Measurements from ENCODE around the gene ZNF576. TPM values are rescaled to one million over a fixed set of nuclear protein-coding genes. Genes with fewer than 3 reads are reported as not detected.

Gene ZNF576
- total and polyA plus RNA-seq, 9 of the 15 experiments (the other 6 are each of a cell fraction or from before 2014, with no cell fraction given) = 6.8 to 18.2 (median 12.2) TPM

DNA sequence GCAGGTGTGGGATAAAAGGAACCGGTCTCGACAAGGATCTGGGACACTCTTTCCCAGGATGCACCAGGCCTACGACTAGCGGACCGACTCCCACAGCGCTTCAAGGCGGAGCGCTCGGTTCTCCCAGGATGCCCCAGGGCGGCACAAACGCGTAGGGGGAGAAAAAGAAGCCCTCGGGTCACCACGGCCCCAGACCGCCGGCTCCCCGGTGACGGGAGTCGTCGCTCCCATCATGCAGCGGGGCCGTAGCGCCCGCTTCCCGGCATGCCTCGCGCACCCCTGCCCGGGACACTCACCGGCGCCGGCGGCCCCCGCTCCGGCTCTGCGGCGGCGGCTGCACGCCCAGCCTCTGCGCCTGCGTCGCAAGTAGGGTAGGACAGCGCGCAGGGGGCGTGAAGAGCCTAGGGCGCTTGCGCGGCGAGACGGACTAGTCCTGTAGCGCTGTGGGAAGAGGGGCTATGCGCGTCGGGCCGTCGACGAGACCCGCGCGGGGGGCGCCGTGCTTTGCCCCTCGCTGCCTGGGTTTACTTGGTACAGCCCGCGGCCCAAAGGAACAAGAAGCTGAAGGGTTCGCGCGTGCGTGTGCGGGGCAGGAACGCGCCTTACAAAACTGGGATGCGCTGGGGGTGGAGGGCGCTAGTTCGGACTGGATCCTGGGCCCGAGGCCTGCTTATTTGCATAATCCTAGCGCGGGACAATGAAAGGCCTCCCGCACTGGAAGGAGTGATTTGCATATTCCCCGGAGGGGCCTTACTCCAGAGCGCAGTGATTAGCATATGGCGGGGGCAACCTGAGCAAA lies 23.1 kb downstream of the ZNF576 start, which contains the start of gene ZNF428 (continued):
- TF ChIP-seq, protein P1, sequence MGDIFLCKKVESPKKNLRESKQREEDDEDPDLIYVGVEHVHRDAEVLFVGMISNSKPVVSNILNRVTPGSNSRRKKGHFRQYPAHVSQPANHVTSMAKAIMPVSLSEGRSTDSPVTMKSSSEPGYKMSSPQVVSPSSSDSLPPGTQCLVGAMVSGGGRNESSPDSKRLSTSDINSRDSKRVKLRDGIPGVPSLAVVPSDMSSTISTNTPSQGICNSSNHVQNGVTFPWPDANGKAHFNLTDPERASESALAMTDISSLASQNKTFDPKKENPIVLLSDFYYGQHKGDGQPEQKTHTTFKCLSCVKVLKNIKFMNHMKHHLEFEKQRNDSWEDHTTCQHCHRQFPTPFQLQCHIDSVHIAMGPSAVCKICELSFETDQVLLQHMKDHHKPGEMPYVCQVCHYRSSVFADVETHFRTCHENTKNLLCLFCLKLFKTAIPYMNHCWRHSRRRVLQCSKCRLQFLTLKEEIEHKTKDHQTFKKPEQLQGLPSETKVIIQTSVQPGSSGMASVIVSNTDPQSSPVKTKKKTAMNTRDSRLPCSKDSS (IDR thresholded peaks at IDR 0.05; ENCODE audit: low read depth, partially characterized antibody) = no peak
- TF ChIP-seq ZBTB8A (IDR thresholded peaks at IDR 0.05; ENCODE audit: partially characterized antibody) = no peak
- no peak for TF ChIP-seq NR3C1 (CRISPR knock-in tag; IDR thresholded peaks at IDR 0.05)
- TF ChIP-seq, protein P2, sequence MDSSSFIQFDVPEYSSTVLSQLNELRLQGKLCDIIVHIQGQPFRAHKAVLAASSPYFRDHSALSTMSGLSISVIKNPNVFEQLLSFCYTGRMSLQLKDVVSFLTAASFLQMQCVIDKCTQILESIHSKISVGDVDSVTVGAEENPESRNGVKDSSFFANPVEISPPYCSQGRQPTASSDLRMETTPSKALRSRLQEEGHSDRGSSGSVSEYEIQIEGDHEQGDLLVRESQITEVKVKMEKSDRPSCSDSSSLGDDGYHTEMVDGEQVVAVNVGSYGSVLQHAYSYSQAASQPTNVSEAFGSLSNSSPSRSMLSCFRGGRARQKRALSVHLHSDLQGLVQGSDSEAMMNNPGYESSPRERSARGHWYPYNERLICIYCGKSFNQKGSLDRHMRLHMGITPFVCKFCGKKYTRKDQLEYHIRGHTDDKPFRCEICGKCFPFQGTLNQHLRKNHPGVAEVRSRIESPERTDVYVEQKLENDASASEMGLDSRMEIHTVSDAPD (CRISPR knock-in tag; IDR thresholded peaks at IDR 0.05) = no peak
- TF ChIP-seq, protein P3, sequence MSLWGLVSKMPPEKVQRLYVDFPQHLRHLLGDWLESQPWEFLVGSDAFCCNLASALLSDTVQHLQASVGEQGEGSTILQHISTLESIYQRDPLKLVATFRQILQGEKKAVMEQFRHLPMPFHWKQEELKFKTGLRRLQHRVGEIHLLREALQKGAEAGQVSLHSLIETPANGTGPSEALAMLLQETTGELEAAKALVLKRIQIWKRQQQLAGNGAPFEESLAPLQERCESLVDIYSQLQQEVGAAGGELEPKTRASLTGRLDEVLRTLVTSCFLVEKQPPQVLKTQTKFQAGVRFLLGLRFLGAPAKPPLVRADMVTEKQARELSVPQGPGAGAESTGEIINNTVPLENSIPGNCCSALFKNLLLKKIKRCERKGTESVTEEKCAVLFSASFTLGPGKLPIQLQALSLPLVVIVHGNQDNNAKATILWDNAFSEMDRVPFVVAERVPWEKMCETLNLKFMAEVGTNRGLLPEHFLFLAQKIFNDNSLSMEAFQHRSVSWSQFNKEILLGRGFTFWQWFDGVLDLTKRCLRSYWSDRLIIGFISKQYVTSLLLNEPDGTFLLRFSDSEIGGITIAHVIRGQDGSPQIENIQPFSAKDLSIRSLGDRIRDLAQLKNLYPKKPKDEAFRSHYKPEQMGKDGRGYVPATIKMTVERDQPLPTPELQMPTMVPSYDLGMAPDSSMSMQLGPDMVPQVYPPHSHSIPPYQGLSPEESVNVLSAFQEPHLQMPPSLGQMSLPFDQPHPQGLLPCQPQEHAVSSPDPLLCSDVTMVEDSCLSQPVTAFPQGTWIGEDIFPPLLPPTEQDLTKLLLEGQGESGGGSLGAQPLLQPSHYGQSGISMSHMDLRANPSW (CRISPR knock-in tag; IDR thresholded peaks at IDR 0.05) = peak; percentile 83; the same call in 1 of the 2 replicates
- TF ChIP-seq ZC3H8 (IDR thresholded peaks at IDR 0.05) = no peak
- TF ChIP-seq, protein P4, sequence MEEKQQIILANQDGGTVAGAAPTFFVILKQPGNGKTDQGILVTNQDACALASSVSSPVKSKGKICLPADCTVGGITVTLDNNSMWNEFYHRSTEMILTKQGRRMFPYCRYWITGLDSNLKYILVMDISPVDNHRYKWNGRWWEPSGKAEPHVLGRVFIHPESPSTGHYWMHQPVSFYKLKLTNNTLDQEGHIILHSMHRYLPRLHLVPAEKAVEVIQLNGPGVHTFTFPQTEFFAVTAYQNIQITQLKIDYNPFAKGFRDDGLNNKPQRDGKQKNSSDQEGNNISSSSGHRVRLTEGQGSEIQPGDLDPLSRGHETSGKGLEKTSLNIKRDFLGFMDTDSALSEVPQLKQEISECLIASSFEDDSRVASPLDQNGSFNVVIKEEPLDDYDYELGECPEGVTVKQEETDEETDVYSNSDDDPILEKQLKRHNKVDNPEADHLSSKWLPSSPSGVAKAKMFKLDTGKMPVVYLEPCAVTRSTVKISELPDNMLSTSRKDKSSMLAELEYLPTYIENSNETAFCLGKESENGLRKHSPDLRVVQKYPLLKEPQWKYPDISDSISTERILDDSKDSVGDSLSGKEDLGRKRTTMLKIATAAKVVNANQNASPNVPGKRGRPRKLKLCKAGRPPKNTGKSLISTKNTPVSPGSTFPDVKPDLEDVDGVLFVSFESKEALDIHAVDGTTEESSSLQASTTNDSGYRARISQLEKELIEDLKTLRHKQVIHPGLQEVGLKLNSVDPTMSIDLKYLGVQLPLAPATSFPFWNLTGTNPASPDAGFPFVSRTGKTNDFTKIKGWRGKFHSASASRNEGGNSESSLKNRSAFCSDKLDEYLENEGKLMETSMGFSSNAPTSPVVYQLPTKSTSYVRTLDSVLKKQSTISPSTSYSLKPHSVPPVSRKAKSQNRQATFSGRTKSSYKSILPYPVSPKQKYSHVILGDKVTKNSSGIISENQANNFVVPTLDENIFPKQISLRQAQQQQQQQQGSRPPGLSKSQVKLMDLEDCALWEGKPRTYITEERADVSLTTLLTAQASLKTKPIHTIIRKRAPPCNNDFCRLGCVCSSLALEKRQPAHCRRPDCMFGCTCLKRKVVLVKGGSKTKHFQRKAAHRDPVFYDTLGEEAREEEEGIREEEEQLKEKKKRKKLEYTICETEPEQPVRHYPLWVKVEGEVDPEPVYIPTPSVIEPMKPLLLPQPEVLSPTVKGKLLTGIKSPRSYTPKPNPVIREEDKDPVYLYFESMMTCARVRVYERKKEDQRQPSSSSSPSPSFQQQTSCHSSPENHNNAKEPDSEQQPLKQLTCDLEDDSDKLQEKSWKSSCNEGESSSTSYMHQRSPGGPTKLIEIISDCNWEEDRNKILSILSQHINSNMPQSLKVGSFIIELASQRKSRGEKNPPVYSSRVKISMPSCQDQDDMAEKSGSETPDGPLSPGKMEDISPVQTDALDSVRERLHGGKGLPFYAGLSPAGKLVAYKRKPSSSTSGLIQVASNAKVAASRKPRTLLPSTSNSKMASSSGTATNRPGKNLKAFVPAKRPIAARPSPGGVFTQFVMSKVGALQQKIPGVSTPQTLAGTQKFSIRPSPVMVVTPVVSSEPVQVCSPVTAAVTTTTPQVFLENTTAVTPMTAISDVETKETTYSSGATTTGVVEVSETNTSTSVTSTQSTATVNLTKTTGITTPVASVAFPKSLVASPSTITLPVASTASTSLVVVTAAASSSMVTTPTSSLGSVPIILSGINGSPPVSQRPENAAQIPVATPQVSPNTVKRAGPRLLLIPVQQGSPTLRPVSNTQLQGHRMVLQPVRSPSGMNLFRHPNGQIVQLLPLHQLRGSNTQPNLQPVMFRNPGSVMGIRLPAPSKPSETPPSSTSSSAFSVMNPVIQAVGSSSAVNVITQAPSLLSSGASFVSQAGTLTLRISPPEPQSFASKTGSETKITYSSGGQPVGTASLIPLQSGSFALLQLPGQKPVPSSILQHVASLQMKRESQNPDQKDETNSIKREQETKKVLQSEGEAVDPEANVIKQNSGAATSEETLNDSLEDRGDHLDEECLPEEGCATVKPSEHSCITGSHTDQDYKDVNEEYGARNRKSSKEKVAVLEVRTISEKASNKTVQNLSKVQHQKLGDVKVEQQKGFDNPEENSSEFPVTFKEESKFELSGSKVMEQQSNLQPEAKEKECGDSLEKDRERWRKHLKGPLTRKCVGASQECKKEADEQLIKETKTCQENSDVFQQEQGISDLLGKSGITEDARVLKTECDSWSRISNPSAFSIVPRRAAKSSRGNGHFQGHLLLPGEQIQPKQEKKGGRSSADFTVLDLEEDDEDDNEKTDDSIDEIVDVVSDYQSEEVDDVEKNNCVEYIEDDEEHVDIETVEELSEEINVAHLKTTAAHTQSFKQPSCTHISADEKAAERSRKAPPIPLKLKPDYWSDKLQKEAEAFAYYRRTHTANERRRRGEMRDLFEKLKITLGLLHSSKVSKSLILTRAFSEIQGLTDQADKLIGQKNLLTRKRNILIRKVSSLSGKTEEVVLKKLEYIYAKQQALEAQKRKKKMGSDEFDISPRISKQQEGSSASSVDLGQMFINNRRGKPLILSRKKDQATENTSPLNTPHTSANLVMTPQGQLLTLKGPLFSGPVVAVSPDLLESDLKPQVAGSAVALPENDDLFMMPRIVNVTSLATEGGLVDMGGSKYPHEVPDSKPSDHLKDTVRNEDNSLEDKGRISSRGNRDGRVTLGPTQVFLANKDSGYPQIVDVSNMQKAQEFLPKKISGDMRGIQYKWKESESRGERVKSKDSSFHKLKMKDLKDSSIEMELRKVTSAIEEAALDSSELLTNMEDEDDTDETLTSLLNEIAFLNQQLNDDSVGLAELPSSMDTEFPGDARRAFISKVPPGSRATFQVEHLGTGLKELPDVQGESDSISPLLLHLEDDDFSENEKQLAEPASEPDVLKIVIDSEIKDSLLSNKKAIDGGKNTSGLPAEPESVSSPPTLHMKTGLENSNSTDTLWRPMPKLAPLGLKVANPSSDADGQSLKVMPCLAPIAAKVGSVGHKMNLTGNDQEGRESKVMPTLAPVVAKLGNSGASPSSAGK (IDR thresholded peaks at IDR 0.05) = peak; percentile 87
- peak; percentile 57 for TF ChIP-seq CREM (IDR thresholded peaks at IDR 0.05; ENCODE audit: low read depth)
- no peak for TF ChIP-seq ZNF23 (CRISPR knock-in tag; IDR thresholded peaks at IDR 0.05)
